DOHH2 (cell line): ENCODE measurements around the gene UMAD1.

Experiments
- H3F3A ChIP-seq: fragments of 200-600 bp; sonication (generic), shearing (Covaris generic); 2 replicates; pipeline ENCODE4 v1.6.0; 2016; ENCODE audit warnings: antibody characterized with exemption, mild to moderate bottlenecking; ENCODE audit not compliant: control insufficient read depth, insufficient read depth
- H3K27ac ChIP-seq: fragments of 200-600 bp; sonication (generic); 2 replicates; pipeline ENCODE4 v1.5.1; 2014; ENCODE audit warnings: low read depth, mild to moderate bottlenecking, low read length, moderate library complexity
- H3K27me3 ChIP-seq: fragments of 200-600 bp; sonication (generic); 2 replicates; pipeline ENCODE4 v1.6.1; 2014; ENCODE audit warnings: mild to moderate bottlenecking, low read length, mixed read lengths; ENCODE audit not compliant: control insufficient read depth
- H3K36me3 ChIP-seq: fragments of 200-600 bp; sonication (generic); 2 replicates; pipeline ENCODE4 v1.6.1; 2014; ENCODE audit warnings: mild to moderate bottlenecking, low read length, moderate library complexity, mixed read lengths; ENCODE audit not compliant: control insufficient read depth
- H3K4me1 ChIP-seq: fragments of 200-600 bp; sonication (generic); 2 replicates; pipeline ENCODE4 v1.6.1; 2014; ENCODE audit warnings: mild to moderate bottlenecking, low read length, mixed read lengths; ENCODE audit not compliant: control insufficient read depth
- H3K4me2 ChIP-seq: fragments of 200-600 bp; sonication (generic); 2 replicates; pipeline ENCODE4 v1.6.0; 2014; ENCODE audit warnings: mild to moderate bottlenecking, low read length, moderate library complexity
- H3K4me3 ChIP-seq: fragments of 200-600 bp; sonication (generic); 2 replicates; pipeline ENCODE4 v1.5.1; 2014; ENCODE audit warnings: mild to moderate bottlenecking, low read length, mixed read lengths
- H3K79me2 ChIP-seq: fragments of 200-600 bp; sonication (generic); 2 replicates; pipeline ENCODE4 v1.6.1; 2014; ENCODE audit warnings: mild to moderate bottlenecking, low read length, mixed read lengths; ENCODE audit not compliant: control insufficient read depth
- H3K9me2 ChIP-seq: fragments of 200-600 bp; sonication (generic); replicated peaks from 2 replicates; pipeline ENCODE4 v1.6.1; 2014; ENCODE audit warnings: mild to moderate bottlenecking, low read length, mixed read lengths; ENCODE audit not compliant: control insufficient read depth
- H3K9me3 ChIP-seq: fragments of 200-600 bp; sonication (generic); 2 replicates; pipeline ENCODE4 v1.6.1; 2014; ENCODE audit warnings: antibody characterized with exemption, low read length, mixed read lengths; ENCODE audit not compliant: control insufficient read depth, insufficient read depth
- H4K20me1 ChIP-seq: fragments of 200-600 bp; sonication (generic); 2 replicates; pipeline ENCODE4 v1.6.0; 2014; ENCODE audit warnings: low read depth, mild to moderate bottlenecking, antibody characterized with exemption, low read length, moderate library complexity; ENCODE audit not compliant: control insufficient read depth, insufficient read depth
- EZH2phosphoT487 ChIP-seq: fragments of 200-600 bp; sonication (generic); IDR thresholded peaks from 2 replicates; pipeline ENCODE4 v1.6.1; 2017; ENCODE audit warnings: borderline replicate concordance, mild to moderate bottlenecking, antibody characterized with exemption, low read length, moderate library complexity, mixed read lengths
- TF ChIP-seq, protein P1 (sequence below): fragments of 200-600 bp; sonication (generic); IDR thresholded peaks from one replicate; pipeline ENCODE4 v1.5.1; 2014; ENCODE audit warnings: antibody characterized with exemption, mild to moderate bottlenecking, low read depth, low read length; ENCODE audit not compliant: poor library complexity, severe bottlenecking

Gene UMAD1

DNA sequence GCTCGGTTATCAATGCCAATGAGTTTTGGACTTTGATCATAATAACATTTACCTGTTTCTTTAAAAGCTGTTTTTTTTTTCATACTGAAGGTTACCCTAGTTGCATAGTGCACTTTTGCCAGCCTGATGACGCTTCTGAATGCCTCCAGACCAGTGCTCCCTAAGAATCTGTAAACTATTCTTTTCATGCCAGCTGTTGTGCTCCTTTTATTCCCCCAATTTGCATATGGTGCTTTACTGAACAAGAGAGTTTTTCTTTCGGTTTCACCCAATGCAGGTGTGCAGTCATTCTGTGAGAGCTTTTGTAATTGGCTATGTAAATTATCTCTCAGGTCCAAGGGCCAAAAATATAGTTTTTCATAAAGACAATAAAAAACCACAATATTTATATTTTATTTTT, 279.9 kb downstream of the UMAD1 start:
- Histone ChIP-seq H3K4me3 (peak overlapping the region; percentile 59), H3K9me2 (no peaks in the 10 kb centered on the region), H3K27ac (peak overlapping the region; percentile 55), H4K20me1 (no peaks in the 10 kb centered on the region), H3K9me3 (no peaks in the 10 kb centered on the region), H3K36me3 (no peaks in the 10 kb centered on the region; the same call in 1 of the 2 replicates), H3K27me3 (no peaks in the 10 kb centered on the region), H3K79me2 (no peaks in the 10 kb centered on the region), H3F3A (peaks cover 4% of the 10 kb centered on the region; the same call in 1 of the 2 replicates), H3K4me1 (peaks cover 67% of the 10 kb centered on the region), H3K4me2 (peak overlapping the region; percentile 76)
- TF ChIP-seq EZH2phosphoT487 = no peak
- TF ChIP-seq, protein P1, sequence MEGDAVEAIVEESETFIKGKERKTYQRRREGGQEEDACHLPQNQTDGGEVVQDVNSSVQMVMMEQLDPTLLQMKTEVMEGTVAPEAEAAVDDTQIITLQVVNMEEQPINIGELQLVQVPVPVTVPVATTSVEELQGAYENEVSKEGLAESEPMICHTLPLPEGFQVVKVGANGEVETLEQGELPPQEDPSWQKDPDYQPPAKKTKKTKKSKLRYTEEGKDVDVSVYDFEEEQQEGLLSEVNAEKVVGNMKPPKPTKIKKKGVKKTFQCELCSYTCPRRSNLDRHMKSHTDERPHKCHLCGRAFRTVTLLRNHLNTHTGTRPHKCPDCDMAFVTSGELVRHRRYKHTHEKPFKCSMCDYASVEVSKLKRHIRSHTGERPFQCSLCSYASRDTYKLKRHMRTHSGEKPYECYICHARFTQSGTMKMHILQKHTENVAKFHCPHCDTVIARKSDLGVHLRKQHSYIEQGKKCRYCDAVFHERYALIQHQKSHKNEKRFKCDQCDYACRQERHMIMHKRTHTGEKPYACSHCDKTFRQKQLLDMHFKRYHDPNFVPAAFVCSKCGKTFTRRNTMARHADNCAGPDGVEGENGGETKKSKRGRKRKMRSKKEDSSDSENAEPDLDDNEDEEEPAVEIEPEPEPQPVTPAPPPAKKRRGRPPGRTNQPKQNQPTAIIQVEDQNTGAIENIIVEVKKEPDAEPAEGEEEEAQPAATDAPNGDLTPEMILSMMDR = no peak

DNA sequence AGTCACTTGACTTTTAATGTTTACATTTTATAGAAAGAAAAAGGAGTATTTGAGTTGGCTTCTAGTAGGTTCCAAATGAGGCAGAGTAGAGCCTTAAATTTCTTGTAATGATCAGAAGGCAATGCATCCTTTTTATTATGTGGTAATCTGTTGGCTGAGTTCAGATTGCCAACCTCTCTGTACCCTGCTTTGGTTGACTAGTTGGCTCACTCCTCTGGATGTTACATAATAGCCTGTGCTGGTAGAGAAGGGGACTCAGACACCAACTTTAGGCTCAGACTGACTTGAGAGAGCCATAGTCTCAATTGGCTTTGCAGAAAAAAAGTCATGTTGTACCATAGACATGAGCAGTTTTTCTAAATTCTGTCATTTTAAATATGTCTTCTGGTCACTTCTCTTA, 281.3 kb downstream of the UMAD1 start:
- Histone ChIP-seq H3K4me1 (peaks cover 67% of the 10 kb centered on the region), H3K36me3 (no peaks in the 10 kb centered on the region; the same call in 1 of the 2 replicates), H3K27ac (peak overlapping the region; percentile 55), H3K9me3 (no peaks in the 10 kb centered on the region), H3F3A (peaks cover 4% of the 10 kb centered on the region; the same call in 1 of the 2 replicates), H3K27me3 (no peaks in the 10 kb centered on the region), H3K4me3 (peak overlapping the region; percentile 28), H3K79me2 (no peaks in the 10 kb centered on the region), H3K9me2 (no peaks in the 10 kb centered on the region), H3K4me2 (peak overlapping the region; percentile 76), H4K20me1 (no peaks in the 10 kb centered on the region)
- TF ChIP-seq, protein P1 = no peak
- no peak for TF ChIP-seq EZH2phosphoT487

DNA sequence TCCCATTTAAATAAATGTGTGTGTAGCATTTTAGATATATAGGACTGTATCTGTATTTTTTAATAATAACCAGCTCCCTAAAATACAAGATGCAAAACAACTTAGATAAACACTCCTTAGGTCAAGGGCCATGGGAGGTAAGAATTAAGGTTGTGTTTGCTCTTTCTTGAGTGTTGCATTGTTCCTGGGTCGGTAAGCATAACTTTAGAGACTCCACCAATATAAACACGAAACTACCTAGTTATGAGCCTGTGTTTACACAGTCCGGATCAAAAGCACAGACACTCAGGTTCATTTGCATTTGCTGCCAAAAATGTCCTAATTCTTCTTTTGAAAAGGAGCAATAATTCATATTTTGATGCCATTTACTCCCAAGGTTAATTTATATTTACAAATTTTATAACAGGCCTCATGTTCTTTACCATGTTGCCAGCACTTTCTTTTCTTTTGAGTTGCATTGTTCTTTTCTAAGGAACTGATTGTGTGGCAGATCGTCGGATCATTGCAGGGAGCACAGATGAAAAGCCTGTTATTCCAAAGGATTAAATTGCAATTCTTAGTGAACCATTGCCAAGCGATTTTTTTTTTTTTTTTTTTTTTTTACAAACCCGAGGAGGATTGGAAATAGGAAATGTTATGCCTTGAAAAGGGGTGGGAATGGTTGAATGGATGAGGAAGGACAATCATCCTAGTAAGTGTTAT, 282.3 kb downstream of the UMAD1 start:
- Histone ChIP-seq H3F3A (peaks cover 4% of the 10 kb centered on the region; the same call in 1 of the 2 replicates), H3K27me3 (no peaks in the 10 kb centered on the region), H3K9me2 (no peaks in the 10 kb centered on the region), H3K27ac (peak overlapping the region; percentile 55), H3K4me3 (peak overlapping the region; percentile 28), H3K4me1 (peaks cover 67% of the 10 kb centered on the region), H3K79me2 (no peaks in the 10 kb centered on the region), H3K4me2 (peak overlapping the region; percentile 76), H4K20me1 (no peaks in the 10 kb centered on the region), H3K36me3 (no peaks in the 10 kb centered on the region; the same call in 1 of the 2 replicates), H3K9me3 (no peaks in the 10 kb centered on the region)
- no peak for TF ChIP-seq EZH2phosphoT487
- TF ChIP-seq, protein P1 = no peak
